COLO668 (cell line): ENCODE results near the gene CELA2A.

Experiments used
- DNase-seq: peaks from one replicate; lab custom pipeline; 2025; ENCODE audit not compliant: unreplicated experiment; lab: John Stamatoyannopoulos, UW

The CELA2A gene

DNA sequence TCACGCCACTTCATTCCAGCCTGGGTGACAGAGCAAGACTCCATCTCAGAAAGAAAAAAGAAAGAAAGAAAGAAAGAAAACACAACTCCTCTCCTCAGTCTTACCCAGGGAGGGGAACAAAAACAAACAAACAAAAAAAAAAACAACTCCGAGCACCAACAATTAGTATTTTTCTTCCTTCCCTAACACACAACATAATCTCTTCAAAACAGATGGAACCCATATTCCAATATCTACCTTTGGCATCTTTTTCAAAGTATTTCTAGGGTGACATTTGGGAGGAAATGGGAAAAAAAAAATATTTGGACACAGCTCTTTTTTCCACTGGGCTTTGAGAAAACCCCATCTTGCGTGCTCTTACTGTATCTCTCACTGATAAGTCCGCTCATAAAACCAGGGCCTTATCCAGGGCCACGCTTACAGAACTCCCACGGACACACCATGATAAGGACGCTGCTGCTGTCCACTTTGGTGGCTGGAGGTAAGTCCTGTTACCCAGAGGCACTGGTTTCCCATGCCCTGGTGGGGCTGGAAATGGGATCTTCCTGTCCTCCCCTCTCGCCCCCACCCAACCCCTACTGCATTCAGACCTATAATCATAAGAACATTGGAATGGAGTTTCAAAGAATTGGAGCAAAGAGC is at the start of gene CELA2A:
TSS of gene CELA2A (plus strand) at position 420 of the 642 bp plus-strand sequence. CDS start at position 442, 22 bp downstream.
- no peak for DNase-seq

GRCh38 chr1:15407580-15407979 is 49.0 kb upstream of the CELA2A start:
- no peak for DNase-seq

- DNase-seq, result no peak
Observed at GRCh38 chr1:15408890-15409387, 47.6 kb upstream of the CELA2A start.

DNA sequence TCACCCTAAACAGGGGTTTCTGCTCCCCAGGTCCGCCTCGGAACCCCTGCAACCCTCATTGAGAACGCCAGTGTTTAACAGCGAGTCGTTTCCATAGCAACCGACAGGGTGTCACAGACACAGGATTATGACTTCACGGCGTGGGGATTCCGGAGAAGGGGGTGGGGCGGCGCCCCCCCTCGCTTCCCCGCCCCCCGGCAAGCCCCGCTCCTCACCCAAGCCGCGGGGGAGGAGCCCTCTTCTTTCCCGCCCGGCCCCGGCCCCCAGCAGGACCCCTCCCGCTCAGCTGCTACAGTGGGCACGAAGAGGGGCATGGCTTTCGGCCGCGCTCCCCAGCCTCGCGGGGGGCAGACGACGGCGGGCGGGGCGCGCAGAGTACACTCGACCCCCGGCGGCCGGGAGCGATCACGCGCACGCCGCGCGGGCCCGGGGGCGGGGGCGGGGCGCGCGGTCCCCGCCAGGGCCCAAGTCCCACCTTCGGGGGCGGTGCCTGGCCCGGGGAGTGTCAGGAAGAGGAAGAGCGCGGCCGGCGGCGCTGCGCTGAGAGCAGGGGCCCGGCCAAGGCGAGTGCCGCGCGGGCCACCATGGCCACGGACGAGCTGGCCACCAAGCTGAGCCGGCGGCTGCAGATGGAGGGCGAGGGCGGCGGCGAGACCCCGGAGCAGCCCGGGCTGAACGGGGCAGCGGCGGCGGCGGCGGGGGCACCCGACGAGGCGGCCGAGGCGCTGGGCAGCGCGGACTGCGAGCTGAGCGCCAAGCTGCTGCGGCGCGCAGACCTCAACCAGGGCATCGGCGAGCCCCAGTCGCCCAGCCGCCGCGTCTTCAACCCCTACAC is 46.9 kb upstream of the CELA2A start, which contains the start of gene EFHD2:
TSS of gene EFHD2 (plus strand) at position 501 of the 835 bp plus-strand sequence. CDS start at position 585, 84 bp downstream.
- peak; percentile 99 for DNase-seq

GRCh38 chr1:15410223-15410883 is 46.2 kb upstream of the CELA2A start:
- DNase-seq, result peak; percentile 62

GRCh38 chr1:15410884-15411245 is 45.7 kb upstream of the CELA2A start:
- DNase-seq, result peak; percentile 41

DNA sequence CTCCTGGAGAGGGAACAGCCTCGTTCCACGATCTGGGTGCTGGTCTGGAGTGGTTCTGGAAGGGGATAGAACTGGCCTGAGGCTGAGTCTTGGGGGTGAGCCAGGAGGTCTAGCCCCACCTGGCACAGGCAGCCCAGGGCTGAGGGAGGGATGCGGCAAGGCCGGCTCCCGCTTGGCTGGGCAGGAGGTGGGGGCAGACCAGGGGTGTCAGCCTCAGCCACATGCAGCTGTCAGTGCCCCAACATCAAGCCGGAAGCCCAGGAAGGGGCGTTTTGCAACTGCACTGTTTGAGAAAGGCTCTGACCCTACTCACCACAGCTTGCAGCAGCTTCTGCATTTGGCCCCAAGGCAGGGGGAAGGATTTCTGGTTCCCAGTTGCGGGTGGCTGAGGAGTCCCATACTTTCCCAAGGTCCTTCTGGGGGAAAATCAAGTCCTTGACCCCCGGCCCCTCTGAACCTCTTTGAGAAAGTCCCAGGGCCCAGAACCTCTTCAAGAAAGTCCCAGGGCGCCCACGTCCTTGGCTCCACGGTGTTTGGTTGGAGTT is 44.9 kb upstream of the CELA2A start:
- DNase-seq, result peak; percentile 64

DNA sequence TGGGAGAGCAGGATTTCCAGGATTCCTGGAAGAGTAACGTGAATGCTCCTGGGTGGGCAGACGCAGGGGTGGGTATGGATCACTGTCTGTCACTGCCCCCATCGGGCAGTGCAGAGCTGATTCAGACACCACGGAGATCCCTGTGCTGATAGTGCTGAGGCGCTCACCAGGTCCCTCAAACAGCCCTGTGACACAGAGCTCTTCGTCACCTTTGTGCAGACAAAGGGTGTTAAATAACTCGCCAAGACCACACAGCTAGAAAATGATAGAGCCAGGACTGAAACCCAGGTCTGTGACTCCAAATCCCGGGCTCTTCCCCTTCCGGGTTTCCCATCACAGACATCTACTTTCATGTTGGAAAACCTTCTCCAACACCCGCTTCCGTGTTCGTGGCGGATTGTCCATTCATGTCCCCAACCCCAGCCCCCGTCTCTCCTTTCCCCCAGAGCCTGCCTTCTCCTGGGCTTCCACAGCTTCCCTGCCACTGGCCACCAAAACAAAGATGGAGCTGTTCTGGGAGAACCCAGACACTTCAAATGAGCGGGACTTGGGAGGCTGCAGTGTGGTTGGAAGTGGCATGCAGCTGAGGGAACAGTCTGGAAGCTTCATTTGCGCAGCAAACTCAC is 44.2 kb upstream of the CELA2A start:
- no peak for DNase-seq

DNA sequence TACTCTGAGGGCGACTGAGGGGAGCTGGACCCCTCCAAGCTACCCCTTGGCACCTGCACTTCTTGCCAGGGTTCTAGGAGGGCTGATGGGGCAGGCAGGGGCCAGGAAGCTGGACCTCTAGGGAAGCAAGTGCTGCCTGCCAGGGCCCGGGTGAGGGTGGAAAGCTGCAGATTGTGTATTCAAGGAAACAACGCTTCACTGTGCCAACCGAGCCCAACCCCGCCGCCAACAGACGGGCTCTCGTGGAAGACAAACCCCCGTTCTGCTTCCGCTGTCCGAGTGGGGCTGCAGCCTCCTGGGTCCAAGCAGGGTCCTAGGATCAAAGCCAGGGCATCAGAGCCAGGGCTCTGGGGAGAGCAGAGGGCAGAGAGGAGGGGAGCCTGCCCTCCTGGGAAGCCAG is 43.7 kb upstream of the CELA2A start:
- DNase-seq, result no peak

- DNase-seq, result no peak
Observed at GRCh38 chr1:15413563-15414444, 42.7 kb upstream of the CELA2A start.

DNA sequence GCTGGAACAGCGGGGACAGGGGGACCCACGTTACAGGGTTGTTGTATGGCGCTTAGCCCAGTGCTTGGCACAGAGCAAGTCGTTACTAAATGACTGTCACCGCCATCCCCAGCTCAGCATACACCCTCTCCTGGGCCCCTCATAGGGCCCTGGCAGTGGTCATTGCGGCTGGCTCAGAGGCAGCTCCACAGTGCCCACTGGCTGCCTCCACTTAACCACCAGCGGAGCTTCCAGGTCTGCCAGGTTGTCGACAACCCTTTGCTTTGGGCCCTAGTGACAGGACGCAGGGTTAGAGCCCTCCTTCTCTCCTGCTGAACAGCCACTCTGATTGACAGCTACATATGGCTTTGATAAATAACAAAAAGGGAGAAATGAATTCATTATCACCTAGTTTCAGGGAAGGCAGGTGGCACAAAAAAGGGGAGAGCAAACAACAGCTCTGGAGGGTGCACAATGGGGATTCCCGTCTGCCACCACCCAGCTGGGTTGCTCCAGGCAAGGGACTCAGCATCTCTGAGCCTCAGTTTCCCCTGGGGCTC is 42.0 kb upstream of the CELA2A start:
- peak; percentile 49 for DNase-seq

DNA sequence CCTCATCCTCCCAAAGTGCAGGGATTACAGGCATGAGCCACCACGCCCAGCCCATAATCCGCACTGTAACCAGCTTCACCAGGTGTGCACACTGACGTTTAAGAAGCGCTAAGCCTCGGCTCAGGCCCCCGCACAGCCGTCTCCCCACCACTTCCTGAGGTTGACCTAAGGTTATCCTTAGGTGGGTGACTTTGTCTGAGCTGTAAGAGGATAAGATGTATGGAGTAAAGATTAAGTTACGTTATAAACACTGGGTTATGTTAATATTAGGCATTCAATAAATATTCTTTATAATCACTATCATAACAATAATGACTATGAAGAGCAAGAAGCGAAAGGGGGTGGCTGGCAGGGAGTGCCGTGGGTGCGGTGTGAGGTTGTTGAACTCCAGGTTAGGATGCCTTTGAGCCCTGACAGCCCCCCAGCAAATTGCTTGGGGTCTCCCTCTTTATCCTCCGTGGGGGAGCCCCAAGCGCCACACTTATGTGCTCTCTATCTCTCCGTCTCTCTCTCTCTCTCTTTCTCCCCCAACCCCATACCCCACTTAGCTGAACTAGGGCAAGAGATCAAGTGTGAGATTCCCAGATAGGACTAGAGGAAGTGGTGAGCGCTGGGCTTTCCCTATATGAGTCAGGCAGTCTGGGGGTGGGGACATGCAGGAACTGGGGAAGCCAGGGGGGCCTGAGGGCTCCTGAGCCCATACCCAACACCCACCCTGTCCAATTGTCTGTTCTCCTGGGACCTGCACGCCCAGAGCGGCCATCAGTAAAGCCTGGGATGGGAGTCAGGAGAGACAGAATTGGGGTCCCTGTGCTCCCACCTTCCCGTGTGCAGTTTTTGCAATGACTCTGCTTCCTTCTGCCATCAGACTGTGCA is 39.2 kb upstream of the CELA2A start:
- DNase-seq, result no peak

DNA sequence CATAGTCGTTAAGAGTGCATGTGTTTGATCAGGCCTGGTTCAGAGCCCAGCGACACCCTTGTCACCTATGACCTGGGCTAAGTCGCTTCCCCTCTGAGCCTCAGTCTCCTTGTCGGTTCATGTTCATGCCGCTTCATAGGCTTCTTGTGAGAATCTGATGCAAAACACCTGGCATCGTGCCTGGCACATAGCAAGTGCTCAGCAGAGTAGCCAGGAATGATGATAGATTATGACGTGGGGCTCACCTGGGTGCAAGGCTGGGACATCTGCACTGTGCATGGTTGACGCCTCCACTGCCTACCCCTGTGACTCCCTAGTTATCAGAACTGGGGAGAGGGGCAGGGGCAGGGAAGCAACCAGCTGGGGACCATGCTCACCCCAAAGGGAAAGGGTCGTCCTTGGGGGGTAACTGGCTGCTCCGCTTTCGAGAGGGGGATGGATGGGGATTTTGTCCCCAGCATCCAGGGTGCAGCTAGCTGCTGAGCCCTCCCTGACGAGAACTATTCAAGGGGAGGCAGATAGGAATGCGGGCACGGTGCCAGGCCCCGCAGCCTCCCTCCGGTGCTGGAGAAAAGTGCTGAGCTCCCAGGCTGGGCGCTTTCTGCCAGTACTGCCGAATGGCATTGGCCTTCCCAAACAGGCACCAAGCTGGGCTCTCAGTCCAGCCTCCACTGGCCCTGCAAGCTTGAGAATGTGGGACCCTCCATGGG is 37.6 kb upstream of the CELA2A start:
- DNase-seq, result no peak

GRCh38 chr1:15420853-15421465 is 35.6 kb upstream of the CELA2A start:
- no peak for DNase-seq

GRCh38 chr1:15422871-15423270 is 33.7 kb upstream of the CELA2A start:
- no peak for DNase-seq

GRCh38 chr1:15423355-15424077 is 33.0 kb upstream of the CELA2A start:
- DNase-seq, result no peak

GRCh38 chr1:15424146-15424667 is 32.3 kb upstream of the CELA2A start:
- peak; percentile 99 for DNase-seq
